BE2C (cell line): ENCODE data around the gene UNC79.

Experiments
- DNase-seq: peaks from one replicate; pipeline ENCODE4 v3.0.0-alpha.2; 2020
- H3K27me3 ChIP-seq: fragments of 250-450 bp; sonication (Bioruptor Pico); 2 replicates; pipeline ENCODE4 v1.5.1; 2020; ENCODE audit warnings: mild to moderate bottlenecking
- H3K36me3 ChIP-seq: fragments of 250-450 bp; sonication (Bioruptor Pico); 2 replicates; pipeline ENCODE4 v1.5.1; 2020; ENCODE audit warnings: mild to moderate bottlenecking
- H3K4me1 ChIP-seq: fragments of 250-450 bp; sonication (Bioruptor Pico); 2 replicates; pipeline ENCODE4 v1.5.1; 2020
- H3K4me3 ChIP-seq: 2 replicates; pipeline ENCODE4 v1.5.1; 2011; ENCODE audit warnings: low read depth, low read length
- H3K9me3 ChIP-seq: fragments of 250-450 bp; sonication (Bioruptor Pico); 2 replicates; pipeline ENCODE4 v1.5.1; 2020
- TF ChIP-seq, protein P1 (sequence below): IDR thresholded peaks from 2 replicates; pipeline ENCODE4 v1.5.1; 2012; ENCODE audit warnings: mild to moderate bottlenecking, low read depth, low read length

Gene UNC79

DNA sequence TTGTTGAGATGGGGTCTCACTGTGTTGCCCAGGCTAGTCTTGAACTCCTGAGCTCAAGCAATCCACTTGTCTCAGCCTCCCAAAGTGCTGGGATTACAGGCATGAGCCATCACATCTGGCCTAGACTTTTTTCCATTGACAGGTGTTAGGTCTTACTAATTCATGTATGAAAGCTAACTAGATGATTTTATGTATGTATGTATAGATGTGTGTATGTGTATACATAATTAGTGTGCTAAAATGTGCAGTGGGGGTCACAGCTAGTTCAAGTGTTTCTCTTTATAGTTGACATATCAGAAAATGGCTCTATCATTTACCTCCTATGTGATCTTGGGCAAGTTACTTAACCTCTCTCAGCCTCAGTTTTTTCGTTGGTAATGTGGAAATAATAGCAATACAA is 23.5 kb downstream of the UNC79 start:
- Histone ChIP-seq H3K4me1 (peaks cover 2% of the 10 kb centered on the region; the same call in 1 of the 2 replicates), H3K9me3 (no peaks in the 10 kb centered on the region), H3K4me3 (no peak overlapping the region), H3K36me3 (no peaks in the 10 kb centered on the region), H3K27me3 (no peaks in the 10 kb centered on the region)
- TF ChIP-seq, protein P1, sequence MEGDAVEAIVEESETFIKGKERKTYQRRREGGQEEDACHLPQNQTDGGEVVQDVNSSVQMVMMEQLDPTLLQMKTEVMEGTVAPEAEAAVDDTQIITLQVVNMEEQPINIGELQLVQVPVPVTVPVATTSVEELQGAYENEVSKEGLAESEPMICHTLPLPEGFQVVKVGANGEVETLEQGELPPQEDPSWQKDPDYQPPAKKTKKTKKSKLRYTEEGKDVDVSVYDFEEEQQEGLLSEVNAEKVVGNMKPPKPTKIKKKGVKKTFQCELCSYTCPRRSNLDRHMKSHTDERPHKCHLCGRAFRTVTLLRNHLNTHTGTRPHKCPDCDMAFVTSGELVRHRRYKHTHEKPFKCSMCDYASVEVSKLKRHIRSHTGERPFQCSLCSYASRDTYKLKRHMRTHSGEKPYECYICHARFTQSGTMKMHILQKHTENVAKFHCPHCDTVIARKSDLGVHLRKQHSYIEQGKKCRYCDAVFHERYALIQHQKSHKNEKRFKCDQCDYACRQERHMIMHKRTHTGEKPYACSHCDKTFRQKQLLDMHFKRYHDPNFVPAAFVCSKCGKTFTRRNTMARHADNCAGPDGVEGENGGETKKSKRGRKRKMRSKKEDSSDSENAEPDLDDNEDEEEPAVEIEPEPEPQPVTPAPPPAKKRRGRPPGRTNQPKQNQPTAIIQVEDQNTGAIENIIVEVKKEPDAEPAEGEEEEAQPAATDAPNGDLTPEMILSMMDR, result no peak
- no peak for DNase-seq

DNA sequence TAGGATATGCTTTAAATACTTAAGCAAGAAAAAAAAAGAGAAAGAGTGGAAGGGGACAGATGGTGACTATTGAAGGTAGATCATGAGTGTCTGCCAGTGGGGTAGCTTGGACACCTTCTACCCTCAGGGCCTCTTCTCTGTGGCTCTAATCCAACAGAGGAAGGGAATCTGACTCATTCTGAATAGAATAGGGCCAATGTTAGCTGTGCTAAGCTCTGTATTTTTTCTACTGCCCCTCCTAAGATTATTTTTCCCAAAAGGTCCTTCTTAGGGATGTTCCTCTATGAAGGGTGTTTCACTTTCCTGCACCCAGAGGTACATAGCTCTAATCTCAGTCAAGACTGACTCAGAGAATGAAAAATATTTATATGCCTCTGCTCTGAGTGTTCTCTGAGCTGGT is 25.6 kb downstream of the UNC79 start:
- Histone ChIP-seq H3K36me3 (no peaks in the 10 kb centered on the region), H3K4me1 (peaks cover 2% of the 10 kb centered on the region; the same call in 1 of the 2 replicates), H3K4me3 (no peak overlapping the region), H3K27me3 (no peaks in the 10 kb centered on the region), H3K9me3 (no peaks in the 10 kb centered on the region)
- TF ChIP-seq, protein P1, result no peak
- peak; percentile 7 for DNase-seq

DNA sequence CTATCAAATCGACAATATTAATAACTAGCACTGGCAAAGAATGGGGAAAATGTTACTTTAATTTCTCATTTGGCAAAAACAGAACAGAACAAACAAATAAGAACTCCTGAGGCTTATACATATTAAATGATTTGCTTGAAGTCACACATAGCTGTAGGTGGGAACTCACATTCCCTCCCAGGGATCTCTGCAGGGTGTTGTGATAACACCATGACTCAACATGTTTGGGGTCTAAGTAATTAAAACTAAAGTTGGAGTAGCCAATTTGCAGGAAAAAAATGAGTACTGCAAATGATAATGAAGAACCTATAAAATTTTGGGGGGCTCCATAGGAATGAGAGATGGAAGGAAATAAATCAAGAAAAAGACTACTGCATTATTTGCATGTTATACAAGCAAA is 27.5 kb downstream of the UNC79 start:
- no peaks in the 10 kb centered on the region for H3K9me3 ChIP-seq
- H3K4me1 ChIP-seq, result peaks cover 16% of the 10 kb centered on the region
- no peak for DNase-seq
- no peaks in the 10 kb centered on the region for H3K36me3 ChIP-seq
- H3K4me3 ChIP-seq, result no peak overlapping the region
- TF ChIP-seq, protein P1, result no peak
- H3K27me3 ChIP-seq, result no peaks in the 10 kb centered on the region

DNA sequence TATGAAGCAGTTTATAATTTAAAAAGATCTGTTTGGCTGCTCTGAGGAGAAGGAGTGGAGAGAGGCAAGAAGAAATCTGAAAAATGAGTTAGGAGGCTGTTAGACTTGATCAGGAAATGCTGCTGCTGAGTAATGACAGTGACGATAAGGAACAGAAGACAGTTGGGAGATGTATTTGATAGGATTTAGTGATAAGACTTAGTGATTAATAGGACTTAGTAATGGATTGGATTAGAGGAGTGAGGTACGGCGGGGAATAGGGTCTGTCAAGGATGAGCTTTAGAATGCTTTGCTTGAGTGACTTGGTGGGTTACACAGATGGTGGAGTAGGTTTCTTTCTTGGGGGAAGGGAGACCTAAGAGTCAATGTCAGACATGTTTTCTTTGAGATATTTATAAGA is 31.7 kb downstream of the UNC79 start:
- Histone ChIP-seq H3K4me1 (peaks cover 33% of the 10 kb centered on the region), H3K36me3 (no peaks in the 10 kb centered on the region), H3K27me3 (no peaks in the 10 kb centered on the region), H3K9me3 (no peaks in the 10 kb centered on the region), H3K4me3 (no peak overlapping the region)
- TF ChIP-seq, protein P1, result no peak
- DNase-seq, result peak; percentile 16

DNA sequence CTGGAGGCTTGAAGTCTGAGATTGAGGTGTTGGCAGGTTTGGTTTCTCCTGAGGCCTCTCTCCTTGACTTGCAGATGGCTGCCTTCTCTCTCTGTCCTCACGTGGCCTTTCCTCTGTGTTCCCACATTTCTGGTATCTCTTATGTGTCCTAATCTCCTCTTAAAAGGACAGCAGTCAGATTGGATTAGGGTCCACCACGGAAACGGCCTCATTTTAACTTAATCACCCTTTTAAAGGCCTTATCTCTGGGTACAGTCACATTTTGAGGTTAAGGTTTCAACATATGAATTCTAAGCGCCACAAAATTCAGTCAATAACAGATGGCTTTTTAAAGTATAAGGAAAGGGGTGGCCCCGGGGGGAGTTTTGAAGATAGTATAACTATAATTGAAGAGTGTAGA is 33.5 kb downstream of the UNC79 start:
- no peak overlapping the region for H3K4me3 ChIP-seq
- no peaks in the 10 kb centered on the region for H3K27me3 ChIP-seq
- H3K4me1 ChIP-seq, result peaks cover 31% of the 10 kb centered on the region
- peak; percentile 68 for DNase-seq
- no peaks in the 10 kb centered on the region for H3K9me3 ChIP-seq
- TF ChIP-seq, protein P1, result no peak
- H3K36me3 ChIP-seq, result peaks cover 4% of the 10 kb centered on the region

DNA sequence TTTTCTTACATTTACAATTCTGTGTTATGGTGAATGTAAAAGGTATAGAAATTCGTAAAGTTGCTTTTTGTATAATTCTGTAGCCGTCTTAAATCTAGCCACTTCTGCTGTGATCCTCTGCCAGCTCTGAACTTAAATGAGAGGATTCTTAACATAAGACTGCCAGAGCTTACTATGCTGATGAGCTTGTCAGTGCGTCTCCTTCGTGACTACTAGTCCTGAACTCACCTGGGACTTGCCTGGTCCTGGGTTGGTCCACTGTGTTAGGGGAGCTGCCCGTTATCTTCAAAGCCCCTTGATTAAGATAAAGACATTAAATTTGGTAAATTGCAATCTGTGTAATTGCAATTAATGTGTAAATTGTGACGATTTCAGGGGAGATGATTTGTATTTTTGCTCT is 44.7 kb downstream of the UNC79 start:
- TF ChIP-seq, protein P1, result no peak
- no peak overlapping the region for H3K4me3 ChIP-seq
- no peaks in the 10 kb centered on the region for H3K9me3 ChIP-seq
- DNase-seq, result no peak
- peaks cover 8% of the 10 kb centered on the region for H3K36me3 ChIP-seq
- H3K4me1 ChIP-seq, result peaks cover 4% of the 10 kb centered on the region
- H3K27me3 ChIP-seq, result no peaks in the 10 kb centered on the region
